Left ventricle myocardium superior (tissue), 1 donor: Measurements from ENCODE around the gene HSPH1. TPM values are rescaled to one million over a fixed set of nuclear protein-coding genes. Genes with fewer than 3 reads are reported as not detected.

Experiments
- ATAC-seq: fragments of 200-7000 bp; cut with Tn5 transposase; one replicate; pipeline ENCODE4 v1.9.1; 2020; ENCODE audit warnings: mild to moderate bottlenecking, moderate library complexity
- DNase-seq: peaks from one replicate; pipeline ENCODE4 v3.0.0-alpha.2; 2020
- intact Hi-C: fragments of 100-400 bp; cut with micrococcal nuclease; formaldehyde crosslinking; loops from one replicate; pipeline ENCODE4 v1.11.0; 2022
- long read RNA-seq: library from polyadenylated mRNA; unstranded; transcript quantifications from one replicate; pipeline ENCODE4 v2.0.0, GENCODE V29; 2021
- total RNA-seq: library from RNA; stranded (reverse); fragmentation: NEBNext Ultra II Directional; extraction: Animal tissue kit (Norgen Biotek cat#: 25700); gene quantifications from one replicate; pipeline ENCODE4 v1.2.1, GENCODE V29; 2021
- donor health status: DM: no; HTN: yes; CAD: no; lungs with severe emphysema.

The HSPH1 gene
- 82.4 TPM for total RNA-seq
- long read RNA-seq, full-length matches to known transcripts, result 120 of 185 reads
- long read RNA-seq, partial matches to known transcripts, result 56 of 185 reads
- long read RNA-seq, other reads (novel, unspliced or antisense), result 9 of 185 reads

GRCh38 chr13:31161557-31162150, at the start of gene HSPH1:
HSPH1 (minus strand) TSS chr13:31161904; CDS start chr13:31161582, 322 bp downstream.
- DNase-seq, result peak; percentile 100
- ATAC-seq, result peak; percentile 97
- intact Hi-C loops, result no loop called here

DNA sequence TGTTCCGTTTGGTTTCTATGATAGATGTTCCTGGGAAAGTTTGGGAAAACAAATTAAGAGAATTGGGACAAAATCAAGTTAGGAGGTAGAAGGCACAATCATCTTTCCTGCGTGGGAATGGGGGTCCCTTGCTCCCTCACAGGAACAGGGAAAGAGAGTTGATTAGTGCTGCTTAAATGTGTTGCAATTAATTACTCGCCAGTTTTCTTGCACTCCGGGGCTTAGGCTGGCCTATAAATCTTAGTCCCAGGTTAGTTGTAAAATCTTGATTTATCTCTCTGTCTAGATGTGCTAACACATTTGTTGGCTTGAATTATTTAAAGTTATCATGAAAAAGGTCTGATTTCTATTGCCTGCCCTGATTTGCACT, 48.1 kb upstream of the HSPH1 start:
- intact Hi-C loops, result no loop called here
- DNase-seq (no peak), ATAC-seq (no peak)

GRCh38 chr13:31209172-31209840, 47.6 kb upstream of the HSPH1 start:
- intact Hi-C loops, result no loop called here
- DNase-seq (peak; percentile 77), ATAC-seq (peak; percentile 82)

- intact Hi-C loops, result no loop called here
- DNase-seq, result no peak
- ATAC-seq, result peak; percentile 6
These were observed 46.9 kb upstream of the HSPH1 start for GRCh38 chr13:31208559-31209122.

GRCh38 chr13:31207661-31208552, 46.2 kb upstream of the HSPH1 start:
- DNase-seq, result peak; percentile 78
- peak; percentile 74 for ATAC-seq
- intact Hi-C loops, result no loop called here

- ATAC-seq (no peak), DNase-seq (no peak)
- intact Hi-C loops, result no loop called here
These were observed 42.9 kb upstream of the HSPH1 start for GRCh38 chr13:31204592-31204991.

- intact Hi-C loops, result no loop called here
These were observed 39.8 kb upstream of the HSPH1 start for GRCh38 chr13:31201341-31202031.

DNA sequence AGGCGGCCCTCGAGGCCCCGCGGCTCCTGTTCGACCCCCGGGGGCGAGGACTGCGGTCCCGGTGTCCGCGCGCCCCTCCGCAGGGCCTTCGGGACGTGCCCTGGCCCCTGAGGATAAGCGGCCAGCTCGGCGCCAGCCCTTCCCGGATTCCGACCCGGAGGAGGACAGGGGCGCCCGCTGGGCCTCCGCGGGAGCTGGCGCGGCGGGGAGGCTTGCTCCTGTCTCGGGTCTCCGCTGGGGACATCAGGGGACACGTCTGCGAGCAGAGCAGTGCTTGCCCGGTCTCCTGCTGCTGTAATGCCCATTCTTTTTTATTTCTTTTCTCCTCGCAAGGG, 38.9 kb upstream of the HSPH1 start:
- intact Hi-C loops, result no loop called here
- DNase-seq, result peak; percentile 76
- ATAC-seq, result peak; percentile 60

More at GRCh38 chr13:31201341-31202031, 39.8 kb upstream of the HSPH1 start:
- peak; percentile 35 for DNase-seq
- ATAC-seq, result peak; percentile 46

DNA sequence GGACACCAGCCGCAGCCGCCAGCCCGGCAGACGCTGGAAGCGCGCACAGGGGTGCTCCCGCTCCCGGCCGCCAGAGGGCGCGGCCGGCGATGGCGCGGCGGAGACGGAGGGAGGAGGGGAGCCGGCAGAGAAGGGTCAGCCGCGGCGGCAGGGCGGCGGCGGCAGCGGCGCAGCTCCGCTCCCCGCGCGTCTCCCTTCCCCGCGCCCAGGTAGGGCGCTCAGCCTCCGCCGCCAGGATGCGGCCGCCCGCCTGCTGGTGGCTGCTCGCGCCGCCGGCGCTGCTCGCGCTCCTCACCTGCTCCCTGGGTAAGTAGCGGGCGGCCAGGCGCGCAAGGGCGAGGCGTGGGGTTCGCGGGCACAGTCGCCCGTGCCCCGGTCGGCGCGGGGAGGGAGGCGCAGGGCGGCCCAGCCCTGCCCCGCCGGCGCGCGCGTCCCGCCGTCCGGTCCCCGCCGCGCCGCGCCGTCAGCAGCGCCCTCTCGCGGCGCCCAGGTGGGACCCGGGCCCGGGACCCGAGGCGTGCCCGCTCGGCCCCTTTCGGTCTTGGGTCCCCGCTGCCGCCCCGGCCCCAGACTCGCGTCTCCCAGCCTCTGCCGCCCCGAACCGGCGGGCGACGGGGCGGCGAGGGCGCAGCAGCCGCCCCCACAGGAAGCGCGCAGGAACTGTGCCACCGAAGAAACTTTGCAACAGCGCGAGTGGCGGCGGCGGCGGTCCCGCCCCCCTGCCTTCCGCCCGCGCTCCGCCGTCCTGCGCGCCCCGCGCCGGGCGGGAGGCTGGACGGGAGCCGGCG, 38.3 kb upstream of the HSPH1 start, which contains the start of gene B3GLCT:
TSS of gene B3GLCT (plus strand) at position 127 of the 788 bp plus-strand sequence. CDS start at position 237, 110 bp downstream.
- ATAC-seq (peak; percentile 87), DNase-seq (peak; percentile 90)
- intact Hi-C loops, result no loop called here

DNA sequence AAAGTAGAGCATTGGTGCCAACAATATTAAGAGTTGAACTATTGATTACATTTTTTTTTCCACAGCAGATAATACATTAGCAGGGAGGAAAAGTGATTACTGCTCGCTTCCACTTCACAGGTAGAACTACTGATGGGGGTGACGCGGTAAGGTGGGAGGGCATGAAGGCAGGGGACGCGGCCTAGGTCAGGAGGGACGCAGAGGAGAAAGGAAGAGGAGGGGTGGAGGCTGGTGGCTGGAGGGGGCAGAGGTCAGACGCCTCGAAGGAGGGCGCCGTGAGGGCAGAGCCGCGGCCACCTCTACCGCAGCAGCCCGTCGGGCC, 37.8 kb upstream of the HSPH1 start:
- intact Hi-C loops, result no loop called here

GRCh38 chr13:31198519-31198918, 36.8 kb upstream of the HSPH1 start:
- intact Hi-C loops, result no loop called here
- ATAC-seq (no peak), DNase-seq (no peak)

More for the DNA sequence above, 37.8 kb upstream of the HSPH1 start:
- ATAC-seq (no peak), DNase-seq (no peak)

DNA sequence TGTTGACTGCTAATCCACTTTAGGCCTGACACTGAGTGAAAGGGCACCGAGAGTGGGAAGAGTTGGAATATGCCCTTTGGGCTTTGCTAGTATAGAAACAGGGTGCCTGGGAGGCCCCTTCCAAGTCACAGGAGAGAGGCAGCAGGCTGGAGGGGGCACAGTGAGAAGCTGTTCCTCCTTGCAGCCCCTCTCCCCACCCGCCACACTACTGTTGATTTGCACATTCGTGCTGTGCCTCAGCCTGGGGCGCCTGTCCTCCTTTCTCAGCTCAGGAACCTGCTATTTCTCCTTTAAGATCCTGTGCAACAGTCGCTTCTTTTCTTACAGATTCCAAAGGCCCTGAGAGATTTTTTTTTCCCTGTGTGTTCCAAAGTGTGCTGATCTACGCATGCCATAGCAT, 35.3 kb upstream of the HSPH1 start:
- DNase-seq (no peak), ATAC-seq (no peak)
- intact Hi-C loops, result no loop called here

GRCh38 chr13:31195616-31196015, 33.9 kb upstream of the HSPH1 start:
- DNase-seq (no peak), ATAC-seq (no peak)
- intact Hi-C loops, result no loop called here

DNA sequence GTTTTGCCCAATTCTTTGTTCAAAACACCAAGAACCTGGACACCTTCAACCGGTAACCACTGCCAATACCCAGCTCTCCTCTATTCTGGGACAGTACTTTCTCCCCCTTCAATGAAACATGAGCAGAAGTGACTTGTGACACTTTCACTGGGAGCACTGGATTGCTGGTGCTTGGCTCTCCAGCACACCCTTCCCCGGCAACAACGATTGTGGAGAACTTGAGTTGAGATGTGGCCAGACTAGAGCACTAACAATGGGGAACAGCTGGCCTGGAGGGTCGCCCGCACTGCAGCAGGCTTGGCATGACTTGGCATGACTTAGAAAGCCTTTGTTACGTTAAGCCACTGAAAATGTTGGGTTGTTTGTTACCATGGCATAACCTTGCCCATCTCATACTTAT, 30.6 kb upstream of the HSPH1 start:
- no peak for ATAC-seq
- intact Hi-C loops, result no loop called here

DNA sequence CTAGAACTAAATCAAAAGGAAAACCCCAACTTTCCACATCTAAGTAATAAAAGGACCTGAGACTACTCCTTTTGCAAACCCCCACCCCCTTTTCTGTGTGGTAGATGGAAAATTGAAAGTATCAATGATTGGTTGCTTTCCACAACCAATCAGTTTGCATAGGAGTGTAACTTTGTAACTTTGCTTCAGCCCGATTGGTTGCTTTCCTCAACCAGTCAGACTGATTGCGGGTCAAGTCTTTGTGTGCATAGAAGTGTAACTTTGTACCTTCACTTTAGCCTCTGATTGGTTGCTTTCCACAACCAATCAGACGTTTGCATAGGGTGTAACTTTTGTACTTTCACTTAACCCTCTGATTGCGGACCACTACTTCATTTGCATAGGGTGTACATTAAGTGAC, 30.0 kb upstream of the HSPH1 start:
- intact Hi-C loops, result no loop called here
- DNase-seq, result no peak
- no peak for ATAC-seq

More for the DNA sequence above, 30.6 kb upstream of the HSPH1 start:
- no peak for DNase-seq

DNA sequence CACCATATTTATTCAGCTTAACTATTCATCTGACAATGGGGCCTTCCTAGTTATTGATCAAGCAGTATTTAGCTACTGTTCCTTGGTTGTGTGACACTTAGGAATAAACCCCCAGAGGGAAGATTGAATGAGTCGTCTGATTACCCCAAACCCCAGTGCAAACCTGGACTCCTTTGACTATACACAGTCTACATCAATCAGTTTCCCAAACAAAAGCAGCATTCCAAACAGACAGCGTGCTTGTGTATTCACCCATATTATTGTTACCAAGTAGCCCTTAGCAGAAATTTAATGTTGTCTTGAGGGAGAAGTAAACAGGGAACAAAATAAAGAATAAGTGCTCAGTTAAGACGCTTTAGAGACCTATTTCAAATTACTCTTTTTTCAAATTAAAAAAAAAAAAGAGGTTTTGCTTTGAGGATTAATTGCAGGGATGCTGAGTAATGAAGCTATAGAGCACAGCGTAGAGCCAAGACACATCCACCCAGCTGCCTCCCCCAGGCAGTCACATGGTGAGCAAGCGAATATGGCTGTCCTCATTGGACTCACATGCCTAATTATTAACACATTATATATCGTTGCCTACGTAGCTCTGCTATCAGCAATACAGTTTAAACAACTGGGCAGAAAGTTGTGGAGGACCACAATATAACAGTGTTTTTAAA, 23.4 kb upstream of the HSPH1 start:
- ATAC-seq (no peak), DNase-seq (no peak)
- intact Hi-C loops, result no loop called here

- intact Hi-C loops, result no loop called here
- DNase-seq, result no peak
- ATAC-seq, result no peak
These were observed 22.7 kb upstream of the HSPH1 start for GRCh38 chr13:31184451-31184850.

GRCh38 chr13:31182987-31183386, 21.3 kb upstream of the HSPH1 start:
- no peak for DNase-seq
- ATAC-seq, result no peak
- intact Hi-C loops, result no loop called here
